ENCODE measurements around the gene SFSWAP.

- no peak for TF ChIP-seq TAF1 (IDR thresholded peaks at IDR 0.05; ENCODE audit: low read depth, low read length)
- TF ChIP-seq CTCF (IDR thresholded peaks at IDR 0.05; ENCODE audit: control extremely low read depth in 1 of 3, insufficient read depth in 1 of 3, low read depth in 1 of 3, low read length in 3 of 3), result no peak
- TF ChIP-seq POLR2A (IDR thresholded peaks at IDR 0.05; ENCODE audit: control extremely low read depth in 1 of 2, low read depth in 2 of 2, low read length in 2 of 2), result no peak
- no peak for TF ChIP-seq KDM5A (IDR thresholded peaks at IDR 0.05; ENCODE audit: low read length)
- no peak for TF ChIP-seq SP1 (IDR thresholded peaks at IDR 0.05; ENCODE audit: low read depth, low read length)
- TF ChIP-seq CHD7 (IDR thresholded peaks at IDR 0.05; ENCODE audit: insufficient replicate concordance, low read length), result no peak
- TF ChIP-seq NRF1 (IDR thresholded peaks at IDR 0.05; ENCODE audit: low read depth, low read length), result no peak
- no peak for TF ChIP-seq EGR1 (IDR thresholded peaks at IDR 0.05; ENCODE audit: borderline replicate concordance, low read depth, low read length)
- no peak for TF ChIP-seq EP300 (IDR thresholded peaks at IDR 0.05; ENCODE audit: borderline replicate concordance in 1 of 2, low read depth in 2 of 2, low read length in 2 of 2)
These were observed 788 bp downstream of the SFSWAP start for GRCh38 chr12:131711551-131712205.
